Fibroblast of villous mesenchyme (primary cell): Measurements from ENCODE around the gene SCUBE1. TPM values are rescaled to one million over a fixed set of nuclear protein-coding genes. Genes with fewer than 3 reads are reported as not detected.

ENCODE experiments used
- DNase-seq: peaks from one replicate; pipeline ENCODE4 v3.0.0-alpha.2; 2010; ENCODE audit warnings: low read depth
- H3K4me3 ChIP-seq: 2 replicates; pipeline ENCODE4 v1.5.1; 2011; ENCODE audit warnings: low read depth, mild to moderate bottlenecking, low read length
- total RNA-seq: library from RNA; depleted of rRNA; stranded (reverse); fragments of >200 nt; gene quantifications from 2 replicates; pipeline ENCODE4 v1.2.3, GENCODE V29; 2012
- TF ChIP-seq, protein P1 (sequence below): IDR thresholded peaks from 2 replicates; pipeline ENCODE4 v1.5.1; 2012; ENCODE audit warnings: low read depth, mild to moderate bottlenecking, low read length; ENCODE audit not compliant: insufficient read depth

Gene SCUBE1
- total RNA-seq, 1 donor = not detected

DNA sequence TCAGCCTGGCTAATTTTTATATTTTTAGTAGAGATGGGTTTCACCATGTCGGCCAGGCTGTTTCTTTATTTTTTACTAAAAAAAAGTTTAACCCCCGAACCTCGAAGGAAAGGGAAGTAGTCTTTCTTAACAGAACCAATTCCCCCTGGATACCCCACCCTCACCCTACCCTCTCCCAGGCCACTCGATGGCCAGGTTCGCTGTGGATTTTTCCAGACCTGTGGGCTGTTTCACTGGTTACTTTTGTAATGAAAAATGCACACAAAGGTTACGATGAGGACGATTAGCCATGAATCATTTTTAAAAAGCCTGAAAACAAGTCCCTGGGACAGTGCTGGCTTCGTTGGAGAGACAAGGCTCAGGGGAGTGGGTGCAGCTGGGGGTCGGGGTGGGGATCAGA lies 189.3 kb downstream of the SCUBE1 start:
- H3K4me3 ChIP-seq = no peak overlapping the region
- TF ChIP-seq, protein P1, sequence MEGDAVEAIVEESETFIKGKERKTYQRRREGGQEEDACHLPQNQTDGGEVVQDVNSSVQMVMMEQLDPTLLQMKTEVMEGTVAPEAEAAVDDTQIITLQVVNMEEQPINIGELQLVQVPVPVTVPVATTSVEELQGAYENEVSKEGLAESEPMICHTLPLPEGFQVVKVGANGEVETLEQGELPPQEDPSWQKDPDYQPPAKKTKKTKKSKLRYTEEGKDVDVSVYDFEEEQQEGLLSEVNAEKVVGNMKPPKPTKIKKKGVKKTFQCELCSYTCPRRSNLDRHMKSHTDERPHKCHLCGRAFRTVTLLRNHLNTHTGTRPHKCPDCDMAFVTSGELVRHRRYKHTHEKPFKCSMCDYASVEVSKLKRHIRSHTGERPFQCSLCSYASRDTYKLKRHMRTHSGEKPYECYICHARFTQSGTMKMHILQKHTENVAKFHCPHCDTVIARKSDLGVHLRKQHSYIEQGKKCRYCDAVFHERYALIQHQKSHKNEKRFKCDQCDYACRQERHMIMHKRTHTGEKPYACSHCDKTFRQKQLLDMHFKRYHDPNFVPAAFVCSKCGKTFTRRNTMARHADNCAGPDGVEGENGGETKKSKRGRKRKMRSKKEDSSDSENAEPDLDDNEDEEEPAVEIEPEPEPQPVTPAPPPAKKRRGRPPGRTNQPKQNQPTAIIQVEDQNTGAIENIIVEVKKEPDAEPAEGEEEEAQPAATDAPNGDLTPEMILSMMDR = no peak
- peak; percentile 25 for DNase-seq

DNA sequence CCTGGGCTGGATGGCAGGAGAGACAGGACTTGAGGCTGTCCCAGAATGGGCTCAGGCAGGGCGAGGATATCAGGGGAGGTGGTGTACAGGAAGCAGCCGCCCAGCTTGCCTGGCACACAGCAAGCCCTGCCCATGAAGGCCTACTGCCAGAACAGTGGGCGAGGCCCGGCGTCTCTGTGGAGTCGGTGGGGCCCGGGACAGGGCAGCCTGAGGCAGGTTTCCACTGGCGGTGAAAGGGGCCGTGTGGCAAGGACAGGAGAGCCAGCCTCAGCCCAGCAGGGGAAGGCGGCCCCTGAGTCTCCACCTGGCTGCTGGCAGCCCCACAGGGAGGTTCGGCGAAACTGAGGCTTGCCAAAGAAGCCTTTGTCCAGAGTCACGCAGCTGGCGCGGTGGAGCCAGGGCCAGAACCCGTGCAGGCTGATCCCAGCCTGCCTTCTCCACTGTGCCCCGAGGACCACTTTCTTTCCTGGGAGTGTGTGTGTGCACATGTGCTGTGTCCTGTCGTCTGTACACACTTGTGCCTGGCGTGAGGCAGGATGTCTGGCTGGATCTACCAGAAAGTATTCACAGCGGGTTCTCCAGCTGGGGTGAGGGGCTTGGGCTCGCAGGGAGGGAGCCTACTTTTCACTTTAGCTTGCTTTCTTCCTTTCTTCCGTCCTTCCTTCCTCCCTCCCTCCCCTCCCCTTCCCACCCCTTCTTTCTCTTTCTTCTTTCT lies 190.7 kb downstream of the SCUBE1 start:
- TF ChIP-seq, protein P1 = no peak
- H3K4me3 ChIP-seq = peak overlapping the region; percentile 77
- peak; percentile 45 for DNase-seq

DNA sequence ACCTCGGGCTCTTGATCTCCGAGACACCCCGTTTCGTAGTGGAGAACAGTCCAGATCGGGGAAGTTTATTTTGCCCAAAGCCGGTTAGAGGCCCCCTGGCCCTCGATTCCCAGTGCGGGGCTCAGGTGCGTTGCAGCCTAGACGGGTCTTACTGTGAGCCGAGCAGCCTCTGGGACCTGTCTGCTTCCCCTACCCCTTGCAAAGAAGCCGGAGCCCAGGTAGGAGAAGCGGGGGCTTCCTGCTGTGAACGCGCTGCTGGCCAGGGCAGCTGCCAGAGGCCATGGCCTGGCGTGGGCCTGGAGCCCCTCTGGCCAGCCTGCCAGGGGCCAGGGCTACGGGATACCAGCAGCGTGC lies 191.2 kb downstream of the SCUBE1 start:
- DNase-seq = no peak
- TF ChIP-seq, protein P1 = no peak

GRCh38 chr22:43151251-43152002 lies 191.7 kb downstream of the SCUBE1 start, which contains the start of gene TSPO:
Gene TSPO (plus strand): TSS chr22:43151559. CDS start chr22:43159239, 7,680 bp downstream.
- DNase-seq = peak; percentile 45
- TF ChIP-seq, protein P1 = no peak
- H3K4me3 ChIP-seq = peak within 1 kb of the TSS; percentile 77

More for the DNA sequence above, 191.2 kb downstream of the SCUBE1 start:
- peak overlapping the region; percentile 77 for H3K4me3 ChIP-seq

- peak overlapping the region; percentile 77 for H3K4me3 ChIP-seq
- TF ChIP-seq, protein P1 = no peak
- no peak for DNase-seq
Observed at GRCh38 chr22:43150731-43151206, 192.4 kb downstream of the SCUBE1 start.

DNA sequence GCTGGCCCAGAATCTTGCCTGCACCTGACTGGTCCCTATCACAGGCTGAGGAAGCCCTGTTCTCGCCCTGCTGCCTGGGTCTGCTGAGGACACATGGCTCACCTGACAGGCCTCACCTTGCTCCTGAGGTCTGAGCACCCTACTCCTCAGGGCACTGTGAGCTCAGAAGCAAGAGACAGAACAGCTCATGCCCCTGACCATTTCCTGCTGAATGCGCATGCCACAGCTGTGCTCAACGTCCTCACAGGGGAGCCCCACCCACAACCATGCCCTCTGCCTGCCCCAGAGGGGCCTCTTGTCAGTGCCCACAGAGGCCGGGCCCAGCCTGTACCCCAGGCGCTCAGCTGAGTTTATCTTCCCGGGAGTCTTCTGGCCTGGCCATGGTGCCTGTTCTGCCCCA lies 194.6 kb downstream of the SCUBE1 start:
- TF ChIP-seq, protein P1 = no peak
- no peak for DNase-seq
- H3K4me3 ChIP-seq = no peak overlapping the region
